ENCODE data around the gene PAX3.

The PAX3 gene

DNA sequence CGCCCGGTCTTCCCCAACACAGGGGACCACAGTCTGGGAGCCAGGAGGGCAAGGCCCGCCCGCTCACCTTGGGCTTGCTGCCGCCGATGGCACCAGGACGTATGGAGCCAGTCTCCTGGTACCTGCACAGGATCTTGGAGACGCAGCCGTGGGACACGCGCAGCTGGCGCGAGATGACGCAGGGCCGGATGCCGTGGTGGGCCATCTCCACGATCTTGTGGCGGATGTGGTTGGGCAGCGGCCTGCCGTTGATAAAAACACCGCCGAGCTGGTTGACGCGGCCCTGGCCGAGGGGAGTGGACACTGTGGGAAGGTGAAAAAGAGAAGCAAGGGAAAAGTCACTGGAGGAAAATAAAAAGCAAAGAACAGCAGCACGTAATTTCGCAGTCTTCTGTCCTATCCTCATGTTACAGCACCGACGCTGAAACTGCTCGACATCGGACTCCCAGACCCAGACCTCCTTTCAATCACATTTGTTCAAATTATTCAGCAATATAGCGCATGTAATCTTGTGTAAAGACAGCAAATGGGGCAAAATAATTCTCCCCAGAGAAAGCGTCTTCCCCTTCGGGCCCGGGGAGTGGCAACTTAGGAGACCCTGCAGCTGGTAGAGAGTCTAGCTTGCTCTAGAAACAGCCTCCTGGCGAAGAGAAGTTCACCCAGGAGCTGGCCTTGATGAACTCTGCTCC lies 1.7 kb downstream of the PAX3 start:
- DNase-seq (ENCODE audit: low spot score) = no peak

DNA sequence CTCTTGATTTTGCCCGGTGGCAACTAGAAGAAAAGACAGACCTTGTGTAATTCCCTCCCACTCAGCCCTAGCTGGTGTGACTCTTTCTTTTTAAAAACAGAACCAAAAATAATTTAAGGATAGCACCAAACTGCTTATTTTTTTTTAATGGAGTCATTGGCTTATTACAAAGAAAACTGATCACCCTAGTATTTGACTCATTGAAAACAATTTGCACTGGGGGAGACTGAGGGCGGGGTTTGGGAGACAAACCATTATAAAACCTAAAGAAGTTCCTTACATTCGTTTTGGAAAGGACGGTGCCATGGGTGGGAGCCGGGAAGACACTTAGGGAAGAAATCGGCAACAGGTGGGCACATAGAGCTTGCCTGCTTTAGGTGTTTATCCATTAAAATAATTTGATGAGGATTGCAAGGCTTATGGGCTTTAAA lies 2.5 kb downstream of the PAX3 start:
- DNase-seq (ENCODE audit: low spot score) = no peak

DNA sequence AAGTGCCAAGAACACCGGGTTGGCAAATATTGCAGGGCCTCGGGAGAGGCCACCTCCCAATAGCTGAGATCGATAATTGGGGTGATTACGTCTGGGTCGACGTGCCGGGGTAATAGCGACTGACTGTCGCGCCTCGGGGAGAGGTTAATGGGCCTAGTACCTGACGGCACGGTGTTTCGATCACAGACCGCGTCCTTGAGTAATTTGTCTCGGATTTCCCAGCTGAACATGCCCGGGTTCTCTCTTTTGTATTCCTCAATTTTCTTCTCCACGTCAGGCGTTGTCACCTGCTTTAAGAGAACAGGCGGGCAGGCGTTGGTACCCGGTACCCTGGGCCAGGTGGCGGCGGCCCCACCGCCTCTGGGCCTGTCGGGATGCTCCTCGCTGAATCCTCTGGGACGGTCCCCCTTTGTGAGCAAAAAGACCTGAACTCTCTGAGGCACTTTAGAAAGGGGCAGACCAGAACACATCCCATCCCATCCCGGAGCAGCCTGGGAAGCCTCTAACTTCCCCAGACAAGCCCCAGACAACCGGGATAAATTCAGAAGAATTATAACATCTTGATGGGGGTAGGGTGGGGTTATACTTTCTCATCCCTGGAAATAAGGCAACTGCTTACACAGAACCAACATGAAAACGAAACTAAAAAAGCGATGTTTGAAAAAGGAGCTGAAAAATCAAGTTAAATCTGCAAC lies 3.3 kb downstream of the PAX3 start:
- DNase-seq (ENCODE audit: low spot score) = no peak

DNA sequence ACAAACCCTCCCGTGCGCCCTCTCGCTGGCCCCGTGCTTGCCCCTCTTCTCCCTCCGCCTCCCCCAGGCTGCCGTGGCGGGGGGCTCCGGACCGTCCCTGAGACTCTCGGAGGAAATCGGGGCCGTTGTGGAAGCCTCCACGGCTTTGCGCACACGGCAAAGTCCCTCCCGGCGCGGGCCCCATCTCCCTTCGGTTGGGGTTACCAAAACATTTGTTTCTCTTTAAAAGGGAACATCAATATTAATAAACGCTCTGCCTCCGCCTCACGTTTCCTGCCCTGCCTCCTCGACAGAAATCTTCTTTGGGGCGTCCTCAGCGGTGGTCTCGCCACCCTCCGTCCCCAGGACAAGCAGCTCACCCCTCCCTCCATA lies 3.8 kb downstream of the PAX3 start:
- DNase-seq (ENCODE audit: low spot score) = no peak

DNA sequence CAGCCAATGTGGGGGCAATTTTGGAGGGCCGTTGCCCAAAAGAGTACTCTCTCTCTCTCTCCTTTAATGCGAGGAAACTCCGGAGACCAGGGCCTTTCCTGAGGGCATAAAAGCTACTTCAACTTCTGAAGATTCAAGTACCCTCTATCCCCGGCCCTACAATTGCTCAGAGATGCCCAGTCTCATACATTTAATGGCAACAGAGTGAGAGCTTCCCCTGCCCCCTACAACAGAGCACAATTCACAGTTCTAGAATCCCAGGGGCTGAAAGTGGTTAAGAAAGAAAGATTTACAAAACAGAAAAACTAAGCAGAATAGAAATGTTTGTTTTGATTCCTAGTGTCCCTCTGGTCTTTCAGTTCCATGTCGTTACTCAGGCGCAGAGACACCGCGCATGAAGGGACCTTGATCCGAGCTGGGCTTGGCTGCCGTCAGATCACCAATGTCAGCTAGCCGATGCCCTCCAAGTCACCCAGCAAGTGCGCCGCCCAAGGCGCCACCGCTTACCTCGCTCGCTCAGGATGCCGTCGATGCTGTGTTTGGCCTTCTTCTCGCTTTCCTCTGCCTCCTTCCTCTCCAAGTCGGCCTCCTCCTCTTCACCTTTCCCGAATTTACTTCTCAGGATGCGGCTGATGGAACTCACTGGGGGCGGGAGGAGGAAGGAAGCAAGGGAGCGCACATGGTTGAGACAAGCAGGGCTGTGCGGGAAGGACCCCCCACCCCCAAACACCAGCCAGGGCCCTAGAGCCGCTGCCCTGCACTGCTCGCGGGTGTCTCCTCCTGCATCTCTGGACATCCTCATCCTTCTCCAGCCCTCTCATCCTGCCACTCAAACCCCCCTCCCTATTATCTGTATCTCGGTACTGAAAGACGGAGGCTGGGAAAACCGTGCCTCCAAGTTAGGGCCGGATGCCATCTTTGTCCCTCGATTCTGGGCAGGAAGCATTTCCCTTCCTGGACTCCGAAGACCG lies 4.9 kb downstream of the PAX3 start:
- DNase-seq (ENCODE audit: low spot score) = no peak

DNA sequence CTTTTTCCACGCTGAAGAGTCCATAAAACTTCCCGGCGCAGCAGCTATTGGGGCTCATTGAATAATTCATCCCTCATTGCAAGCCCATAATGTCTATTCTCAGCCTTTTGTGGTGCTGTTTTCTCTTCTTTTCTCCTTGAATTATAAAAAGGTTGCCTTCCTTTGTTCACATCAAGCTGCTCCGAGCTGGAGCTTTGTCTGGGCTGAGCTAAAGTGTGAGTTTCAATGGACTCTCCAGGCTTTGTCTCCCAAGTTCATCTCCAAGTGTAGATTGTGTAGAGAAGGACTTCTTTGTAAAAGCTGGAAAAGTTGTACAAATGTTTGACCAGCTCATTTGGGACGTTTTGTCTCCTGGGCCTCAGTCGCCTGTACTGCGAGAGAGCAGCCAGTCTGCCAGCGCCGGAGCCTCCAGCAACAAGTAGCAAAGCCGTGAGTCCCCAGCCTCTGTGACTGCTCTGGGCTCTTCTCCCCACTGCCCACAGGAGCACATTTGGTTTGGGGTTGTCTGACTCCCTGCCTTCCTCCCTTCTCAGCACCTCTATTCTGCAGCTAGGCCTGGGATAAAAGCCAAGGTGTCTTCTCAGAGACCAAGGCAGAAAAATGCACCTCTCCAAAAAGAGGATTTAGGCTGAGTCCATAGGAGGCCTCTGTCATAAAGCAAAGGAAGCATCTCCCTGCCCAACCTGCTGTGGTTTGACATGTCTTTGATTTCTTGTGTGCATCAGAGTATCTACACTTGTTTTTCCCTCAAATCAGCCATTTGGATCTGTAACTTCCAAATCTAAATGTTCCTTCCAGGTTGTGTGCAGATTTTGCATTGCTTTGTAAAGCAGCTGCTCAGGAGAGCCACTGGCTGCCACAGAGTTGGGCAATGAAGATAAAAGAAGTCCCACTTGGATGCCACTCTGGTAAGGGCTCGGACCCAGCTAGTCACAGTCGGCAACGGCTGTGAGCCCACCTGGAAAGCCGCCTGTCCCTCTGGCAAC lies 6.4 kb downstream of the PAX3 start:
- DNase-seq (ENCODE audit: low spot score) = no peak

DNA sequence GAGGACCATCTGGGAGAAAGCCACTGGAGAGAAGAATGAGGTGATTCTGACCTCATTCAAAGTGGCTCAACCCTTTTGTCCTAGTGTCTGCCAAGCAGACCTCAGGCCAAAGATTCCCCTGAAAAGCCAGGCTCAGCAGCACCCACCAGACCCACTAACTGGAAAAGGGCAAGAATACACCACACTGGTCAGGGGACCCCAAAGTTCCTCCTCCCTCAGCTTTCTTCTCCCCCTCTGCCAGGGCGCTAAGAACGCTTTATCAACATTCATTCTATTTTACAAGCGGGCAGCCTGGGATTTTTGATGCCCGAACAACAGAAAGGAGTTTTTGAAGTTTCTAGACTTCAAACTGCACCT lies 7.3 kb downstream of the PAX3 start:
- DNase-seq (ENCODE audit: low spot score) = no peak

DNA sequence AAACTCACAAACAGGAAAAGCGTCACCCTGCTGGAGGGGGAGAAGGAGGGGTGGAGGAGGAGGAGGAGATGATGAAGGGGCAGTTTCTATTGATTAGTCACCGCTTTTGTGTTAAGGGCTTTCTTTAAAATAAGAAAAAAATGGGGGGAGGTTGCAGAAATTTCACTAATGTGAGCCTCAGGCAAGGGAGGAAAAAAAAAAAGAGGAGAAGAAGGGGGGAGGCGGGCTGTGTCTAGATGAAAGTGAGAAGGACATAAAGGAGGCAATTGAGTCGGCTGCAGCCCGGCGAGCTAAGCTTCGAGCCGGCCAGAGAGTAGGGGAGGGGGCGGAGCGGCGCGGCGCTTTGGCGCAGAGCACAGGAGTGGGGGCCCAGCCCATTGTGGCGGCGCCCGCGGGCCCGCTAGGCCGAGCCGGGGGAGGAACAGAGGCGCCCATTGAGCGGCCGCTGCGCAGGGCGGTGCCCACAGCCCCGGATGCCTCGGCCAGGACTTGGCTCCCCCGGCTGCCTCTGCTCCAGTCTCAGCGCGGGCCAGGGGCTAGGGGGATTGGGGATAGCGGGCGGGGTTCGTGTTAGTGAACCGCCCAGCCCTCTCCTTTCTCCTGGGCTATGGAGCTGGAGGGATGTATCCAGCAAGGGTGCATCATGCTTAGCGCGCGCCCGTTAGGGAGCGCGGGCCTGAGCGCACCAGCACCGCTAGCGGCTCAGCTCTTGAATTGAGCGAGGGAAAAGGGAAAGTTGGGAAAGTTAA lies 7.9 kb downstream of the PAX3 start:
- DNase-seq (ENCODE audit: low spot score) = peak; percentile 79

DNA sequence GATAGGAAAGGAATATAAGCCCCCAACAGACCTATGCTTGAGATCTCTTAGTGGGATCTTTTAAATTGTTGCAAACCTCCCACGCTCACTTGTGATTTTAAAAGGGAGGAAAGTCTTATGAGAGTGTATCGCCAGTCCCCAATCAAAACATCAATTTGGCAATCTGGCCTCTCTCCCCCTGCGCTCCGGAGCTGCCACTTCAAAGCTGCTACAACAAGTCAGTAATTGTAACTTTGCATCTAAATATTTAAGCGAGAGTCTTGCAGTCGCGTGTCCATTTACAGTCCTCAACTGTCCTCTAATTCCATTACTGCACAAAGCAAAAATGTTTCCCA lies 8.4 kb downstream of the PAX3 start:
- DNase-seq (ENCODE audit: low spot score) = no peak

DNA sequence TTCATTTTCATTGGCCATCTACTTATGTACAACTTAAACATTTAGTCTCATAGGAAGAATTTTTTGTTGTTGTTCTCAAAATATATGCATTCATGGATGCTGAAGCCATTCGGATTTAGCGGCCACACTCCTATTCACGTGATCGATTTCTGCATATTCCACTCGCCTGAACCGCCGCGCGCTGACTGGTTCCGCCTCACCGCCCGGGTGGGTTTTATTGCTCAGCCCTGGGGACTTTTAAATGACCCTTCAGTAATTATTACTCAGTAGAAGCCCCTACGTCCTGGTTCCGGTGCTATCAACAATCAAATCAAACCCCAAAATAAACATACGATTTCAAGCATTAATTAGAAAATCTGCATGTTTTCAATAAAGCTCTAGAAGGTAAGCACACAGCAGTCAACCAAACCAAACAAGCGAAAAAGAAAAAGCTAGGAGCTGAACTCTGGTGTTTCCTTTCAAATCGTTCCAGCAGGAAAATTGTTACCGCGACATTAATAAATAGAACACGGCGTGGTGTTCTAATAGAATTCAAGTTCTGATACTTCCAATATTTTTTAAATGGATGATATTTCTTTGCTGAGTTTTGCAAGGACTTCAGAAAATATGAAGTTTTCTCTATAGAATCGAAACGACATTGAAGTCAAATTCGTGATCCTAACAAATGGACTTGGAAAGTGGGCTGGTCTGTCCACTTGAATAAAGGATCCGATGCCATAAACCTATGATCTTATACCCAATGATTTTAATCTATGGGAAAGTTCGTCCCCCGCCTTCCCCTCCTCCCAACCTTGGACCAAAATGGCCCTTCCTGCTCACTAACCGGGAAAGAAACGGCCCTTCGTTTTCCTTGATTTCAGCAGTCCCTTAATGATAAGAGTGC lies 9.3 kb downstream of the PAX3 start:
- DNase-seq (ENCODE audit: low spot score) = no peak

DNA sequence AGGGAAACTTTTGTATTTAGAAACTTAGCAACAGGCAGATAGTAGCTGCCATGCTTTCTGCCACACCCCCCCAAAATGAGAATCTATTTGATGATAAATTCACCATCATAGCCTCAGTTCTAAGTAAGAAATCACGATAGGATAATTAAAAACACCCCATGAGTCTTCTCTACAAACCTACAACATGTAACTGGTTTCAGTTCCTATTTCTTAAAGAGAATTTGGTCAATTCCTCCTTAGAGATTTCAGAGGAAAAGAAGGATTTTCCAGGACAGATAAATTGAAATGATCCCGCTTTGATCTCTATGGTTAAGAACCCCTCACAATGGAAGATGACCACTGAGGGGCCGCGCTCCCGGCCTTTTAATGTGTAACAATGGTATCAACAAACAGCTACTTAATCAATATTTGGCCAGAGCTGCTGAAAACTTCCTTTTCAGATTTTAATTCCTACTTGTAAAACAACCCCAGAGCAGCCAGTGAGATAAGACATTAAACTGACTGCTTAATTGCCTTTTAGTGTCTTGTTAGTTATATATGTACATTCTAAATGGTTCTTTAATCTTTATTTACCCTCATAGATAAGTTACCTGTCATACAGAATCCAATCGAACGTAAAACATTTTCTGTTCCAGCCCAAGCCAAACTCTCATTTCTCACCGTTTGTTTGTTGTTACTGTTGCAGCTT lies 10.1 kb downstream of the PAX3 start:
- DNase-seq (ENCODE audit: low spot score) = no peak

DNA sequence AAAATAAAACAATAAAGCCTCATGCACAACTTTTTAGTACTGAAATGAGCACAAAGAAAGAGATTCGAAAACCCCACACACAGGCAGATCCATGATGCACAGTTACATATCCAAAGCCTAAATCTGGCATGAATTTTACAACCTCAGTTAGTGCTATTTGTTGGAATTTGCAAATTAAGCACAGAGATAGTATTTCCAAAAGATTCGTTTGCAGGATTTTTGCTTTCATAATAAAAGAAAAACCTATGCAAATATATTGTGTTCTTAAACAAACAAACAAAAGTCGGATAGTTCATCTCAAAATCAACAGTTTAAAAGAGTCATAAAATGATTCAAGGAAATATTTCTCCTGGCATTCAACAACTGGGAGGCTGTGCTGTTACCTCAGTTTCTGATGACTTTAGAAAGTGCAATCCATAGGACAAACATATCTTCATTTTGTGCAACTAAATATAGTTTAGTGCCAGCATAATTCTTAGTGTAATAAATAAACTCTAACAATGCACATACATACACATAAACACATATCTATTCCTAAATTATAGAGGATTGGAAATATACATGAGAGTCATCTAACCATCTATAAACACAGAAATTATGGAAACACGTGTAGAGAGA lies 10.8 kb downstream of the PAX3 start:
- no peak for DNase-seq (ENCODE audit: low spot score)

DNA sequence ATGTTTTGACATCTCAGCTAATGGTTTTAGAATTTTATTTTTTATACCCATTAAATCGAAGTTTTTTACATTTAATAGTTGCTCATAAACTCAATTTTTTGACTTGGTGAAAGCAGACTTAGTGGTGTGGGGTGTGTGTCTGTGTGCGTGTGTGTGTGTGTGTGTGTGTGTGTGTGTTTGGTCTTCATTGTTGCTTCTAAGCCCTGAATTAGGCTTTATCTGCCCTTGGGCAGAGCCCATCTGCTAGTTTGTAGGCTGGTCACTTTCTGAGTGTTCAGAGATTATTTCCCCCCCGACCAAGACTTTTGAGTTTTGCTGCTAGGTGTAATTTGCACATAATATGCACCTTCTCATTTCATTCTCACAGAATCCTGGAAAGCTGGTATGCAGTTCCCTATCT lies 14.3 kb downstream of the PAX3 start:
- no peak for DNase-seq (ENCODE audit: low spot score)

DNA sequence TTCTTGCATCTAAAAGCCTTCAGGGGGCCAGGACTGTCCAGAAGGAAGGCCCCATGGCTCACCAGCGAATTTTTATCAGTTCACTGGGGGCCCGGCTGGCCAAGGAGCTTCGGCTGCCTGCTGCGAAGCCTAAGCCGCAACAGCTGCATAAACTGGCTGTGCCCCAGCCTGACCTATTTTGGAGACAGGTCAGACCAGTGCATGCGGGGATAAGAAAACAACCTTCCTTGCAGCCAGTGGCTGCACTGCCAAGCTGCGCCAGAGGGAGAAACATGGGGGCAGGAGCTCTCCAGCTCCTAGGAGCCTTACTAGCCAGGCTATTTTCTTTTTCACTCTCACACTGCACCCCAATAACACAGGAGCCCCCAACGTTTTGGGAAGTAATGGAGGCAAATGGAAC lies 15.2 kb downstream of the PAX3 start:
- DNase-seq (ENCODE audit: low spot score) = peak; percentile 54

DNA sequence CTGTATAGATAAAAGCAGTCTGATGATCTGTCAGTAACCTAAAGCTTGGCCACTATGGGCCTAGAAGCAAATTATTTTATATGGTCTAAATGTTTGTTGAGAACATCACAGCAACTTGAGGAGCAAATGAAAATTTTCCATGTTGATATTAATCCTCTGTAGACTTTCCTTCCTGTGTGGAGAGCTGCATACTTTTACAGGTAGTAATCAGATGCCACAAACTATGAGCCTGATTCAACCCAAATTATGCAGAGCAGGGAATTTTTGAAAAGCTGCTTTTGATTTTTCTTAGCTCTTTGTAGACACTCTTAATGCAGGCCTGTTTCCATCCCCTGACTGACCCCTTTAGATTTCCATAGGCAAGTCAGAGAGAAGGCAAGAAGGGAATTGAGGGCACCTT lies 17.3 kb downstream of the PAX3 start:
- DNase-seq (ENCODE audit: low spot score) = no peak

DNA sequence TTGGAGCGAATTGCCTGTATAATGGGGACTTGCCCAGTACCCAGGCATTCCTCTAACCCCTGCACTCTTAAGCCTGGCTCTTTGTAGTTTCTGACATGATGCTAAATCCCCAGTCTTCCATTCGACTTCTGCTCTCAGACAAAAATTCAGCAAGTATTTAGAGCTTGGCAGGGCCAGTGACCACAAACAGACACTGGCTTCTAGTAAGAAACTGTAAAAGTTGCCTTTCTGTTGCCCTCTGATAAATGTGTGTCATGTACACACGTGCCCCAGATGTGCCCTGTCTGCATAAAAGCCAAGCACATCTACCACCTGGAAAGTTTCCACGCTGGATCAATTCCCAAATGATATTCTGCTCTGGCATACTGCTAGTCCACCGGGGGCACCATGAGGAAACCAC lies 18.0 kb downstream of the PAX3 start:
- no peak for DNase-seq (ENCODE audit: low spot score)

DNA sequence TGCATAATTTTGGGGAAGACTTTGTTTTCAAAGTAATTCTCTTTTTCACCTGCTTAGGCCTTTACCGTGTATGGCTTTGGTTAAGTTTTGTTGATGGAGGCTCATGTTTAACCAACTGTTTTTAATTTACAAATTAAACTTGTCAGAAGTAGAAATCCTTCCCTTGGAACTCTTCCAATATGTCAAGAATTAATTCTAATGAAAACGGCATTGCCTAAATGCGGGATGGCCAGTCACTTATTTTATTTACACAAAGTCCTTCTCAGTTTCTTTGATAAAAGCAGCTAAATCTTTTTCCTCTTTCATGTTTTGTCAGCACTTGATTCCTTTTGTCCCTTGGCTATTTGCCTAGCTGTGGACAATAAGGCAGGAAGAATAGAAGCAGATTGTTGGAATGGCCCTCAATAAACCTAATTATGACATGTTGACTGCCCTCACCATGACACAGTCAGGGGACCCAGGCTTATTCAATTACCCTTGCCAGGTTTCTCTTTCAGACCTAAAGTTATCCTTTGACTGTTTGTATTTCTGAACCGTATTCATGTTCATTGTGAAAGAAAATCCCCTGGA lies 26.3 kb downstream of the PAX3 start:
- DNase-seq (ENCODE audit: low spot score) = no peak

DNA sequence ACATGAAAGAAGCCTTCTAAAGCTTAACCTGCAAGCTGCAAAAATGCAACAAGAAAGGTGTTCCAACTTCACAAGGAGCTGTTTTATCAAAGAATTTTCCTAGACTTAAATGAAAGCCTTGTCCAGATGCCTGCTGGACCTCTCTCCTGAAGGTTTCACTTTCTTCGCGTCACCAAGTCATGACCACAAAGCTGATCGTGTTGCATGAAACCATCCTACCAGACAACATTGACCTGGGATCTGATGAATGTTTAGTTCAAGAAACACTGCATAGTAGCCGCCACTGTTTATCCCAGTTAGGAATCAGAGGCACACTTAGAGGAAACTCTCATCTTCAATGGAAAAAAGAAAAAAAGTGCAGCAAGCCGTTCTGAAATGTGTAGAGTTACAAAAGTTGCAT lies 26.9 kb downstream of the PAX3 start:
- DNase-seq (ENCODE audit: low spot score) = no peak

DNA sequence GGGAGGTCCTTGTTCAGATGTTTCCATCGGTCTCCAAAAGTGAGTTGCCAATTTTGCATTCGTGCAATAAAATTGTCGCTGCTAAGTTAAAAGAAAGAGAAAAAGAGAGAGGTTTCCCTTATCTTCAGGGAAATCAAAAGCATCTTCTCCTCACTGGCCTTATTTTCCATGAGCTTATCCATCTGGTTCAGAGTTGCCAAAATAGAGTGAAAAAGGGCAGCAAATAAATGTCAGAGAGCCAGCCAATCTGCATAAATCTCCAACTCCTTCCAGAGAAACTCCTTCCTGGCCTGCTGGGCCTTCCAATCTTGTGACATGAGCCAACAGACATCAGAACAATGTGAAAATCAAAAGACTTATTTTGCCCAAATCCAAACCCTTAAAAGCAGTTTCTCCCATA lies 28.4 kb downstream of the PAX3 start:
- DNase-seq (ENCODE audit: low spot score) = no peak
